SK-N-SH (cell line): ENCODE results near the gene CCDC57. TPM values are rescaled to one million over a fixed set of nuclear protein-coding genes. Genes with fewer than 3 reads are reported as not detected.

Source experiments
- CTCF ChIA-PET: fragments of 300-600, 350-600 bp; formaldehyde crosslinking; extraction: SDS; loops from one replicate; lab custom pipeline; 2021; lab: Yijun Ruan, JAX
- POLR2A ChIA-PET: fragments of 350-600 bp; sonication (Branson Sonifier 250); formaldehyde crosslinking; extraction: SDS; loops from one replicate; lab custom pipeline; 2020; ENCODE audit warnings: antibody characterized with exemption, inconsistent platforms; lab: Yijun Ruan, JAX
- DNase-seq: peaks from one replicate; pipeline ENCODE4 v3.0.0; 2012
- H2AFZ ChIP-seq: fragments of 200-600 bp; sonication (generic); 2 replicates; pipeline ENCODE4 v1.8.1; 2016; ENCODE audit warnings: antibody characterized with exemption, mild to moderate bottlenecking, low read depth
- H3F3A ChIP-seq: fragments of 200-600 bp; sonication (generic); replicated peaks from 2 replicates; pipeline ENCODE3; 2016; ENCODE audit warnings: antibody characterized with exemption, mild to moderate bottlenecking; ENCODE audit not compliant: insufficient read depth
- H3K27ac ChIP-seq, 2 experiments: fragments of 200-500 bp in 1 of 2; fragments of 200-600 bp in 1 of 2; sonication (Bioruptor generic) in 1 of 2; sonication (generic), shearing (Covaris generic) in 1 of 2; 2 replicates each; pipeline versions ENCODE4 v1.5.1 to v1.6.1; 2014 to 2016; ENCODE audit warnings: low read depth in 2 of 2, inconsistent platforms in 1 of 2, low read length in 1 of 2, mild to moderate bottlenecking in 1 of 2, mixed read lengths in 1 of 2
- H3K27me3 ChIP-seq: fragments of 200-600 bp; sonication (generic), shearing (Covaris generic); 2 replicates; pipeline ENCODE4 v1.6.1; 2016; ENCODE audit warnings: mixed run types; ENCODE audit not compliant: insufficient read depth
- H3K36me3 ChIP-seq, 2 experiments: fragments of 200-500 bp in 1 of 2; fragments of 200-600 bp in 1 of 2; sonication (Bioruptor generic) in 1 of 2; sonication (generic) in 1 of 2; replicated peaks in 1 of 2; 2 replicates each; pipeline versions ENCODE3 to v1.5.1; 2014 to 2016; ENCODE audit warnings: low read length in 1 of 2, mild to moderate bottlenecking in 1 of 2; ENCODE audit not compliant: insufficient read depth in 2 of 2, control insufficient read depth in 1 of 2
- H3K4me1 ChIP-seq, 2 experiments: fragments of 200-500 bp in 1 of 2; fragments of 200-600 bp in 1 of 2; sonication (Bioruptor generic) in 1 of 2; sonication (generic), shearing (Covaris generic) in 1 of 2; 2 replicates each; pipeline versions ENCODE4 v1.5.1 to v1.6.1; 2014 to 2016; ENCODE audit warnings: low read depth in 1 of 2, low read length in 1 of 2, mixed run types in 1 of 2; ENCODE audit not compliant: insufficient read depth in 2 of 2, control insufficient read depth in 1 of 2
- H3K4me2 ChIP-seq: fragments of 200-600 bp; sonication (generic), shearing (Covaris generic); 2 replicates; pipeline ENCODE4 v1.6.1; 2017; ENCODE audit warnings: mixed run types
- H3K4me3 ChIP-seq, 2 experiments: fragments of 200-500 bp in 1 of 2; fragments of 200-600 bp in 1 of 2; sonication (Bioruptor generic) in 1 of 2; sonication (generic), shearing (Covaris generic) in 1 of 2; 2 replicates each; pipeline versions ENCODE4 v1.5.1 to v1.8.1; 2014 to 2016; ENCODE audit warnings: low read depth in 2 of 2, inconsistent platforms in 1 of 2, low read length in 1 of 2, mild to moderate bottlenecking in 1 of 2, mixed read lengths in 1 of 2, moderate library complexity in 1 of 2
- H3K79me2 ChIP-seq: fragments of 200-600 bp; sonication (generic); 2 replicates; pipeline ENCODE4 v1.8.1; 2017; ENCODE audit warnings: mild to moderate bottlenecking; ENCODE audit not compliant: insufficient read depth
- H3K9ac ChIP-seq: fragments of 200-600 bp; sonication (generic); 2 replicates; pipeline ENCODE4 v1.6.1; 2017; ENCODE audit warnings: mixed run types
- H3K9me2 ChIP-seq: fragments of 200-600 bp; sonication (generic); 2 replicates; pipeline ENCODE4 v1.6.1; 2017; ENCODE audit warnings: mixed run types
- H3K9me3 ChIP-seq: fragments of 200-600 bp; sonication (generic); 2 replicates; pipeline ENCODE4 v1.6.1; 2017; ENCODE audit warnings: mixed run types, mild to moderate bottlenecking, moderate library complexity
- H4K20me1 ChIP-seq: fragments of 200-600 bp; sonication (generic); 2 replicates; pipeline ENCODE4 v1.6.1; 2017; ENCODE audit warnings: mild to moderate bottlenecking, mixed run types; ENCODE audit not compliant: insufficient read depth
- CHD2 ChIP-seq: fragments of 150-350 bp; IDR thresholded peaks from 2 replicates; pipeline ENCODE4 v1.6.1; 2018; ENCODE audit warnings: low read length; ENCODE audit not compliant: partially characterized antibody
- CTCF ChIP-seq: fragments of 200-600 bp; sonication (generic); IDR thresholded peaks from 2 replicates; pipeline ENCODE4 v1.6.1; 2017; ENCODE audit warnings: antibody characterized with exemption, mild to moderate bottlenecking, moderate library complexity
- ELF1 ChIP-seq: IDR thresholded peaks from 2 replicates; pipeline ENCODE4 v1.4.0; 2012
- EZH2phosphoT487 ChIP-seq: fragments of 200-600 bp; sonication (generic); IDR thresholded peaks from 2 replicates; pipeline ENCODE4 v1.6.1; 2017; ENCODE audit warnings: low read depth, mixed run types, mild to moderate bottlenecking, antibody characterized with exemption, moderate library complexity, borderline replicate concordance
- FOSL2 ChIP-seq: IDR thresholded peaks from 2 replicates; pipeline ENCODE4 v1.4.0; 2012; ENCODE audit warnings: low read depth, mild to moderate bottlenecking, moderate library complexity, borderline replicate concordance
- FOXJ3 ChIP-seq: sonication (generic); formaldehyde crosslinking; IDR thresholded peaks from 2 replicates; pipeline ENCODE4 v1.5.1; 2020; ENCODE audit warnings: mild to moderate bottlenecking, missing genetic modification reagents
- FOXM1 ChIP-seq: IDR thresholded peaks from 2 replicates; pipeline ENCODE4 v1.4.0; 2012; ENCODE audit warnings: low read depth, mild to moderate bottlenecking
- GATA2 ChIP-seq: sonication (generic); formaldehyde crosslinking; IDR thresholded peaks from 2 replicates; pipeline ENCODE4 v1.5.0; 2020; ENCODE audit warnings: mild to moderate bottlenecking, missing genetic modification reagents
- JUND ChIP-seq: IDR thresholded peaks from 2 replicates; pipeline ENCODE4 v1.4.0; 2012
- MAX ChIP-seq: IDR thresholded peaks from 2 replicates; pipeline ENCODE4 v1.4.0; 2012; ENCODE audit warnings: low read depth
- MEF2A ChIP-seq: IDR thresholded peaks from 2 replicates; pipeline ENCODE4 v1.4.0; 2012; ENCODE audit warnings: low read depth, borderline replicate concordance
- NRF1 ChIP-seq: IDR thresholded peaks from 2 replicates; pipeline ENCODE4 v1.6.1; 2012; ENCODE audit warnings: low read depth, mild to moderate bottlenecking, low read length
- PBX3 ChIP-seq: IDR thresholded peaks from 2 replicates; pipeline ENCODE4; 2012
- RAD21 ChIP-seq: IDR thresholded peaks from 2 replicates; pipeline ENCODE4 v1.6.1; 2012; ENCODE audit warnings: mild to moderate bottlenecking, low read length
- RCOR1 ChIP-seq: fragments of 150-350 bp; IDR thresholded peaks from 2 replicates; pipeline ENCODE4 v1.6.1; 2017; ENCODE audit warnings: antibody characterized with exemption, low read length
- RXRA ChIP-seq: IDR thresholded peaks from 2 replicates; pipeline ENCODE4 v1.4.0; 2012; ENCODE audit warnings: low read depth, mild to moderate bottlenecking, borderline replicate concordance
- SIN3A ChIP-seq: IDR thresholded peaks from 2 replicates; pipeline ENCODE4 v1.6.1; 2012; ENCODE audit warnings: low read depth, mild to moderate bottlenecking, low read length, moderate library complexity, borderline replicate concordance
- SMC3 ChIP-seq: IDR thresholded peaks from 2 replicates; pipeline ENCODE4 v1.6.1; 2012; ENCODE audit warnings: low read depth, low read length, improper control_type of control experiment
- TAF1 ChIP-seq: IDR thresholded peaks from 2 replicates; pipeline ENCODE4 v1.6.1; 2012; ENCODE audit warnings: low read depth, mild to moderate bottlenecking, low read length, moderate library complexity, borderline replicate concordance
- TCF12 ChIP-seq: IDR thresholded peaks from 2 replicates; pipeline ENCODE4 v1.4.0; 2012
- TEAD4 ChIP-seq: IDR thresholded peaks from 2 replicates; pipeline ENCODE4 v1.4.0; 2012; ENCODE audit warnings: mild to moderate bottlenecking, borderline replicate concordance; ENCODE audit not compliant: insufficient read depth
- USF1 ChIP-seq: IDR thresholded peaks from 2 replicates; pipeline ENCODE4 v1.4.0; 2012; ENCODE audit warnings: low read depth, borderline replicate concordance
- YY1 ChIP-seq: IDR thresholded peaks from 2 replicates; pipeline ENCODE4 v1.4.0; 2012; ENCODE audit warnings: low read depth, mild to moderate bottlenecking
- ZBTB33 ChIP-seq: IDR thresholded peaks from 2 replicates; pipeline ENCODE4 v1.4.0; 2012; ENCODE audit warnings: low read depth, borderline replicate concordance
- WGBS: methylation state at CpG from one replicate; pipeline ENCODE4 v1.1.6; 2017; ENCODE audit warnings: low lambda C conversion rate; 5-methylcytosine and 5-hydroxymethylcytosine counted together
- polyA plus RNA-seq, 3 experiments: library from polyadenylated mRNA; depleted of rRNA; stranded (reverse); fragments of >200 nt; gene quantifications; 2 replicates each; pipeline ENCODE4 v1.2.3, GENCODE V29; 2012
- TF ChIP-seq, protein P1 (sequence below): fragments of 150-350 bp; IDR thresholded peaks from 2 replicates; pipeline ENCODE4 v1.6.1; 2017; ENCODE audit warnings: antibody characterized with exemption, low read length, low read depth, borderline replicate concordance

Gene CCDC57
- polyA plus RNA-seq, 1 of the 3 experiments (the other 2 are of a cell fraction): 68.6 TPM

DNA sequence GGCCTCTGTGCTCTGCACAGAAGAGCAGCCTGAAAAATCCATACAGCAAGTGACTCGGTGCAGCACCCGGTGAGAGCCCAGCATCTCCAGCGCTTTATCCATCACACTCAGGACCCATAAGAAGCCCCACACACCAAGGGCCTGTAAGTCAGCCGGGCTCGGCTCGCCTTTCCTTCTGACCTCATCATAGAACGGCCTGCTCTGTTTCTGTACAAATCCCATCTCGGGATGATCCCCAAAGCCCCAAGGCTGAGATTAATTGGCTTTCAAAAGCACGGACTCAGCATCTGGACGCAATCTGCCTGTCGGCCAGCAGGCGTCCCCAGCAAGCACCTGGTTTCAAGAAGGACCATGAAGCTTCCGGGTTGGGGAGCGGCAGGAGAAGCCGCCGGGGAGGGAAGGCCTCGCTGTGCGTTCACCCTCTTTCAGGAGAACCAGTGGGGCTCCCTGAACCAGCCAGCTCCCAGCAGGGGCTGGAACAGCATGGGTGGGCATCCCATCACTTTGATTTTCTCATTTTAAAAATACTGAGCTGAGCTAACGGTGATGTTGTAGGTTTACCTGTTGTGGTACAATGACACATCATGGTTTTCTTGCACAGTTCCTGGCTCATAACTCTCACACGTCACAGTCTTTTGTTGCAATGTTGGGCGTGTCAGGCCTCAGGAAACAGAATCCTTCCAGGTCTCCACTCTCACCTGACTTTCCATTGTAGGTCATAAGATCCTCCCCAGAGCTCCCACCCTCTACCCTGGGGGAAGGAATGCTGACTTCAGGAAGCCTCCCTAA, 6.7 kb downstream of the CCDC57 start:
- POLR2A ChIA-PET: interaction anchor here (0.5 to 1.0 kb wide), 3 partner anchors 29 to 107 kb away, joined by 3 read pairs; no protein-coding TSS in a partner anchor
- CTCF ChIA-PET: interaction anchor here (0.6 to 4.0 kb wide), 52 partner anchors 9 to 540 kb away, joined by 3 to 37 read pairs (median 4); partner anchors contain the start of genes CCDC137, CD7, DCXR and FASN
- H3K9ac ChIP-seq: peak overlapping the region; percentile 20; the same call in 1 of the 2 replicates
- no peaks in the 10 kb centered on the region for H3K9me3 ChIP-seq
- DNase-seq: peak; percentile 92
- H4K20me1 ChIP-seq: 0 out of 2 replicates have a peak, but pooled peaks cover 3% of the 10 kb centered on the region
- peak overlapping the region in 1 of 2 experiments; percentile 8; a peak in 1 of 4 replicates for H3K4me3 ChIP-seq
- H3K4me1 ChIP-seq: peaks cover 15 to 19% of the 10 kb centered on the region in 2 experiments; a peak in 3 of 4 replicates
- H3K79me2 ChIP-seq: peaks cover 30% of the 10 kb centered on the region
- 21% methylated on average over 21 of the region's 21 CpGs for WGBS
- peak overlapping the region; percentile 73; the same call in 1 of the 2 replicates for H2AFZ ChIP-seq
- H3K4me2 ChIP-seq: peak overlapping the region; percentile 54
- peak overlapping the region; percentile 64 to 70 for H3K27ac ChIP-seq
- no peaks in the 10 kb centered on the region for H3K9me2 ChIP-seq
- H3K36me3 ChIP-seq: peaks cover 10 to 16% of the 10 kb centered on the region in 2 experiments
- H3F3A ChIP-seq: peaks cover 24% of the 10 kb centered on the region
- H3K27me3 ChIP-seq: no peaks in the 10 kb centered on the region
- TF ChIP-seq FOSL2 (no peak; the same call in 1 of the 2 replicates), FOXM1 (no peak), RXRA (no peak), CHD2 (peak; percentile 72), GATA2 (CRISPR knock-in tag) (no peak), JUND (no peak), RCOR1 (peak; percentile 72), PBX3 (0 out of 2 replicates have a peak, but pooled peaks have one; percentile 23), TEAD4 (no peak), MAX (peak; percentile 87), RAD21 (peak; percentile 64), MEF2A (no peak), SIN3A (0 out of 2 replicates have a peak, but pooled peaks have one; percentile 75), ELF1 (peak; percentile 95), ZBTB33 (no peak), YY1 (no peak), USF1 (no peak), TAF1 (peak; percentile 50; the same call in 1 of the 2 replicates), EZH2phosphoT487 (no peak), SMC3 (peak; percentile 51; the same call in 1 of the 2 replicates), TCF12 (peak; percentile 71), NRF1 (no peak), CTCF (peak; percentile 97), FOXJ3 (CRISPR knock-in tag) (no peak)
- TF ChIP-seq, protein P1, sequence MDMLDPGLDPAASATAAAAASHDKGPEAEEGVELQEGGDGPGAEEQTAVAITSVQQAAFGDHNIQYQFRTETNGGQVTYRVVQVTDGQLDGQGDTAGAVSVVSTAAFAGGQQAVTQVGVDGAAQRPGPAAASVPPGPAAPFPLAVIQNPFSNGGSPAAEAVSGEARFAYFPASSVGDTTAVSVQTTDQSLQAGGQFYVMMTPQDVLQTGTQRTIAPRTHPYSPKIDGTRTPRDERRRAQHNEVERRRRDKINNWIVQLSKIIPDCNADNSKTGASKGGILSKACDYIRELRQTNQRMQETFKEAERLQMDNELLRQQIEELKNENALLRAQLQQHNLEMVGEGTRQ: 0 out of 2 replicates have a peak, but pooled peaks have one; percentile 5
